Measurements from ENCODE around the gene PHACTR1.

GRCh38 chr6:12969966-12970365 is 253.4 kb downstream of the PHACTR1 start:
- TF ChIP-seq NFXL1 (CRISPR knock-in tag; IDR thresholded peaks at IDR 0.05) (no peak), ZZZ3 (IDR thresholded peaks at IDR 0.05) (no peak), ZNF274 (IDR thresholded peaks at IDR 0.05; ENCODE audit: borderline replicate concordance, low read depth, low read length) (no peak), CBX2 (IDR thresholded peaks at IDR 0.05; ENCODE audit: insufficient read depth, low read length, poor library complexity, severe bottlenecking) (no peak), HSF4 (CRISPR knock-in tag; IDR thresholded peaks at IDR 0.05; ENCODE audit: borderline replicate concordance) (no peak), ZNF232 (CRISPR knock-in tag; IDR thresholded peaks at IDR 0.05) (no peak), ZKSCAN1 (IDR thresholded peaks at IDR 0.05; ENCODE audit: low read depth, low read length) (no peak), CEBPB (tag; IDR thresholded peaks at IDR 0.05) (no peak)
- TF ChIP-seq, protein P1, sequence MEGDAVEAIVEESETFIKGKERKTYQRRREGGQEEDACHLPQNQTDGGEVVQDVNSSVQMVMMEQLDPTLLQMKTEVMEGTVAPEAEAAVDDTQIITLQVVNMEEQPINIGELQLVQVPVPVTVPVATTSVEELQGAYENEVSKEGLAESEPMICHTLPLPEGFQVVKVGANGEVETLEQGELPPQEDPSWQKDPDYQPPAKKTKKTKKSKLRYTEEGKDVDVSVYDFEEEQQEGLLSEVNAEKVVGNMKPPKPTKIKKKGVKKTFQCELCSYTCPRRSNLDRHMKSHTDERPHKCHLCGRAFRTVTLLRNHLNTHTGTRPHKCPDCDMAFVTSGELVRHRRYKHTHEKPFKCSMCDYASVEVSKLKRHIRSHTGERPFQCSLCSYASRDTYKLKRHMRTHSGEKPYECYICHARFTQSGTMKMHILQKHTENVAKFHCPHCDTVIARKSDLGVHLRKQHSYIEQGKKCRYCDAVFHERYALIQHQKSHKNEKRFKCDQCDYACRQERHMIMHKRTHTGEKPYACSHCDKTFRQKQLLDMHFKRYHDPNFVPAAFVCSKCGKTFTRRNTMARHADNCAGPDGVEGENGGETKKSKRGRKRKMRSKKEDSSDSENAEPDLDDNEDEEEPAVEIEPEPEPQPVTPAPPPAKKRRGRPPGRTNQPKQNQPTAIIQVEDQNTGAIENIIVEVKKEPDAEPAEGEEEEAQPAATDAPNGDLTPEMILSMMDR (IDR thresholded peaks at IDR 0.05 in 2 of 3, conservative IDR thresholded peaks at IDR 0.05 in 1 of 3; ENCODE audit: insufficient read depth in 2 of 3, low read depth in 1 of 3, low read length in 3 of 3) = no peak
